HCT116 (cell line): ENCODE results near the gene DLX4. TPM values are rescaled to one million over a fixed set of nuclear protein-coding genes. Genes with fewer than 3 reads are reported as not detected.

Experiments used
- ATAC-seq: fragments of 200-7000 bp; cut with Tn5 transposase; 2 replicates; pipeline ENCODE4 v1.9.1; 2020; ENCODE audit warnings: mild to moderate bottlenecking, moderate library complexity
- BruUV-seq: library from RNA; stranded (reverse); fragments of 400-500 nt; replicated peaks from 2 replicates; lab custom pipeline; 2021; lab: Mats Ljungman, UMichigan
- CTCF ChIA-PET: fragments of 300-600 bp; sonication (Branson Sonifier 250); formaldehyde crosslinking; loops from one replicate; lab custom pipeline; 2021; ENCODE audit warnings: antibody characterized with exemption; lab: Charles Lee
- POLR2A ChIA-PET: fragments of 300-600, 350-600 bp; sonication (Branson Sonifier 250); formaldehyde crosslinking; loops from one replicate; lab custom pipeline; 2021; ENCODE audit warnings: antibody characterized with exemption; lab: Charles Lee
- RAD21 ChIA-PET, 2 experiments: fragments of 300-600 bp; sonication (Branson Sonifier 250); formaldehyde crosslinking; loops; one replicate each; lab custom pipeline; 2023; ENCODE audit warnings: low total read pairs in 2 of 2; ENCODE audit not compliant: uncharacterized antibody in 2 of 2, unreplicated experiment in 2 of 2, low non-redundant PET in 1 of 2; lab: Charles Lee
- DNase-seq: peaks from one replicate; pipeline ENCODE4 v3.0.0-alpha.2; 2010; ENCODE audit warnings: low read depth, low spot score
- H2AFZ ChIP-seq: fragments of 200-600 bp; shearing (Covaris generic), sonication (generic); 2 replicates; pipeline ENCODE4 v1.6.1; 2017; ENCODE audit warnings: low read depth, mixed run types, mixed read lengths, antibody characterized with exemption, low read length; ENCODE audit not compliant: poor library complexity, severe bottlenecking
- H3K27ac ChIP-seq: 2 replicates; pipeline ENCODE4 v1.5.1; 2012; ENCODE audit warnings: low read depth, low read length
- H3K27me3 ChIP-seq: fragments of 200-600 bp; sonication (generic); 2 replicates; pipeline ENCODE4 v1.6.1; 2016; ENCODE audit warnings: mixed run types, low read length, mixed read lengths; ENCODE audit not compliant: insufficient read depth
- H3K36me3 ChIP-seq, 2 experiments: fragments of 200-500 bp in 1 of 2; fragments of 200-600 bp in 1 of 2; sonication (Bioruptor generic) in 1 of 2; sonication (generic) in 1 of 2; 2 replicates each; pipeline versions ENCODE4 v1.5.1 to v1.6.1; 2014 to 2016; ENCODE audit warnings: low read length in 2 of 2, inconsistent platforms in 1 of 2, mixed read lengths in 1 of 2, mixed run types in 1 of 2; ENCODE audit not compliant: insufficient read depth in 2 of 2, control insufficient read depth in 1 of 2
- H3K4me1 ChIP-seq, 2 experiments: fragments of 200-600 bp in 1 of 2; sonication (generic) in 1 of 2; 2 replicates each; pipeline versions ENCODE4 v1.5.1 to v1.6.1; 2012 to 2017; ENCODE audit warnings: low read length in 2 of 2, inconsistent platforms in 1 of 2, mild to moderate bottlenecking in 1 of 2, mixed read lengths in 1 of 2, mixed run types in 1 of 2, moderate library complexity in 1 of 2; ENCODE audit not compliant: insufficient read depth in 2 of 2, control insufficient read depth in 1 of 2
- H3K4me2 ChIP-seq: fragments of 200-600 bp; sonication (generic); 2 replicates; pipeline ENCODE4 v1.6.1; 2017; ENCODE audit warnings: mixed run types, low read length, mixed read lengths
- H3K4me3 ChIP-seq, 2 experiments: fragments of 200-600 bp in 1 of 2; sonication (generic) in 1 of 2; replicated peaks in 1 of 2; 2 replicates each; pipeline ENCODE4 v1.5.1; 2011 to 2016; ENCODE audit warnings: low read length in 2 of 2, control low read depth in 1 of 2, low read depth in 1 of 2, mild to moderate bottlenecking in 1 of 2, mixed read lengths in 1 of 2, mixed run types in 1 of 2
- H3K79me2 ChIP-seq: fragments of 200-600 bp; sonication (generic); 2 replicates; pipeline ENCODE4 v1.6.1; 2017; ENCODE audit warnings: mild to moderate bottlenecking, mixed run types, low read length, moderate library complexity, mixed read lengths; ENCODE audit not compliant: insufficient read depth
- H3K9ac ChIP-seq: fragments of 200-600 bp; sonication (generic); 2 replicates; pipeline ENCODE4 v1.6.1; 2016; ENCODE audit warnings: low read length, mixed read lengths
- H3K9me2 ChIP-seq: fragments of 200-600 bp; sonication (generic), shearing (Covaris generic); 2 replicates; pipeline ENCODE4 v1.6.1; 2017; ENCODE audit warnings: mixed run types, mild to moderate bottlenecking, moderate library complexity; ENCODE audit not compliant: insufficient read depth
- H3K9me3 ChIP-seq, 2 experiments: fragments of 200-500 bp in 1 of 2; fragments of 200-600 bp in 1 of 2; sonication (Bioruptor generic) in 1 of 2; sonication (generic) in 1 of 2; 2 replicates each; pipeline ENCODE4 v1.6.1; 2014 to 2017; ENCODE audit warnings: low read length in 2 of 2, mixed read lengths in 2 of 2, inconsistent platforms in 1 of 2, low read depth in 1 of 2, mild to moderate bottlenecking in 1 of 2, mixed run types in 1 of 2, moderate library complexity in 1 of 2; ENCODE audit not compliant: control insufficient read depth in 1 of 2, insufficient read depth in 1 of 2
- H4K20me1 ChIP-seq: fragments of 200-600 bp; sonication (generic), shearing (Covaris generic); 2 replicates; pipeline ENCODE4 v1.6.1; 2017; ENCODE audit warnings: mixed run types, mild to moderate bottlenecking, moderate library complexity; ENCODE audit not compliant: insufficient read depth
- CEBPB ChIP-seq: IDR thresholded peaks from 2 replicates; pipeline ENCODE4 v1.6.1; 2012; ENCODE audit warnings: low read depth
- EZH2 ChIP-seq: fragments of 200-600 bp; sonication (generic); IDR thresholded peaks from 2 replicates; pipeline ENCODE4 v1.6.1; 2017; ENCODE audit warnings: antibody characterized with exemption, mixed run types
- EZH2phosphoT487 ChIP-seq: fragments of 200-600 bp; IDR thresholded peaks from 2 replicates; pipeline ENCODE4 v1.6.1; 2018; ENCODE audit warnings: antibody characterized with exemption, borderline replicate concordance
- FOSL1 ChIP-seq: IDR thresholded peaks from 2 replicates; pipeline ENCODE4 v1.6.1; 2012; ENCODE audit warnings: low read depth
- JUND ChIP-seq: IDR thresholded peaks from 2 replicates; pipeline ENCODE4 v1.6.1; 2012
- POLR2AphosphoS5 ChIP-seq: IDR thresholded peaks from 2 replicates; pipeline ENCODE4 v1.6.1; 2011; ENCODE audit warnings: mild to moderate bottlenecking, low read depth, low read length, moderate library complexity
- SRF ChIP-seq: IDR thresholded peaks from 2 replicates; pipeline ENCODE4 v1.6.1; 2012; ENCODE audit warnings: low read depth
- TCF7L2 ChIP-seq: IDR thresholded peaks from 2 replicates; pipeline ENCODE4 v1.7.0; 2011; ENCODE audit warnings: borderline replicate concordance, inconsistent platforms; ENCODE audit not compliant: insufficient read depth, insufficient read length; ENCODE audit errors: extremely low read depth
- YY1 ChIP-seq: IDR thresholded peaks from 2 replicates; pipeline ENCODE4 v1.6.1; 2011; ENCODE audit warnings: low read length, low read depth, moderate library complexity, mild to moderate bottlenecking; ENCODE audit not compliant: insufficient replicate concordance; ENCODE audit errors: extremely low read depth
- ZFX ChIP-seq: fragments of 450-650 bp; IDR thresholded peaks from 2 replicates; pipeline ENCODE4 v1.6.1; 2017
- ZNF274 ChIP-seq: fragments of 200-500 bp; sonication (Bioruptor generic); IDR thresholded peaks from 2 replicates; pipeline ENCODE4 v1.6.1; 2014; ENCODE audit warnings: mild to moderate bottlenecking, low read depth, low read length, inconsistent platforms
- intact Hi-C: fragments of 100-400 bp; cut with micrococcal nuclease; formaldehyde crosslinking; loops from 2 replicates; pipeline ENCODE4 v1.10.0; 2022
- total RNA-seq: library from RNA; stranded (reverse); gene quantifications from one replicate; pipeline ENCODE4 v1.2.1, GENCODE V29; 2021; ENCODE audit not compliant: unreplicated experiment

Gene DLX4
- total RNA-seq, 1 experiment from 2014 or later, result 14.0 TPM

DNA sequence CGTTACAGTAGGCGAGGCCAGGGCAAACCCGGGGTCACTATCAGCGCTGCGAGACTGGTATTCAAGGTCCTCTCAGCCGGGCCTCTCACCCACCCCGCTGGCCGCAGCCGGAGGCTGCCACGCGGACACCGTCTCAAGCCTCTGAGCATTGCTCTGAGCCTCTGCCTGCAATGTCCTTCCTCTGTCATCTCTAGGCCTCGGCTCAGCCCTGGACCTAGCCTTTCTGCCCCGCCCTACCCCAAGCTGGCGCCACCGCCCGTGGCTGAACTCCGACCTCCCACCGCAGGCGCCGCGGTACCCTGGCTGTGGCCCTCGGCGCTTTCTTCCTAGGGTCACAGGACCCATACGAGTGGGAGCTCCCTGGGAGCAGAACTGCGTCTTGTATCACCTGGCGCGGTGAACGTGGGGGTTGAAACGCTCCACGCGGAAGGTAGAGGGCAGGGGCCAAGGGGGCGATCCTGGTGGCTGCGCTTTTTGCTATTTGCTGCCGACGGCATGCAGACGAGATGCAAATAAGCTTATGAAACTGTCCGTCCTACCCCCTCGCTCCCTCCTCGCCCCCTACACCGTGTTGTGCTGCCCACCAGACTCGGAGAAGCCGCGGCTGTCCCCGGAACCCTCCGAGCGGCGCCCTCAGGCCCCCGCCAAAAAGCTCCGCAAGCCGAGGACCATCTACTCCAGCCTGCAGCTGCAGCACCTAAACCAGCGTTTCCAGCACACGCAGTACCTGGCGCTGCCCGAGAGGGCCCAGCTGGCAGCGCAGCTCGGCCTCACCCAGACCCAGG, 3.7 kb downstream of the DLX4 start:
- Histone ChIP-seq H3K27ac (no peak overlapping the region), H3K9me2 (no peaks in the 10 kb centered on the region), H2AFZ (no peak overlapping the region)
- no peak for TF ChIP-seq YY1
- TF ChIP-seq ZNF274, result no peak
- TF ChIP-seq CEBPB, result no peak
- no peak for TF ChIP-seq SRF
- TF ChIP-seq, all 23 proteins: peak for 0
- H4K20me1 ChIP-seq, result no peaks in the 10 kb centered on the region
- H3K9me3 ChIP-seq, result no peaks in the 10 kb centered on the region
- intact Hi-C loops, result no loop called here
- H3K36me3 ChIP-seq, result no peaks in the 10 kb centered on the region
- no peaks in the 10 kb centered on the region for H3K79me2 ChIP-seq
- ChIA-PET RAD21 (no interaction called here), CTCF (interaction anchor here (1.1 to 2.0 kb wide), 2 partner anchors 21 to 25 kb away, joined by 3 to 10 read pairs; no protein-coding TSS in a partner anchor), POLR2A (no interaction called here)
- H3K27me3 ChIP-seq, result peaks cover 1% of the 10 kb centered on the region; the same call in 1 of the 2 replicates
- H3K4me2 ChIP-seq, result no peak overlapping the region
- H3K9ac ChIP-seq, result no peak overlapping the region
- ATAC-seq (no peak), DNase-seq (no peak)
- peaks cover 14 to 36% of the 10 kb centered on the region in 2 experiments; a peak in 3 of 4 replicates for H3K4me1 ChIP-seq
- BruUV-seq, result no TSS peak
- no peak overlapping the region for H3K4me3 ChIP-seq

DNA sequence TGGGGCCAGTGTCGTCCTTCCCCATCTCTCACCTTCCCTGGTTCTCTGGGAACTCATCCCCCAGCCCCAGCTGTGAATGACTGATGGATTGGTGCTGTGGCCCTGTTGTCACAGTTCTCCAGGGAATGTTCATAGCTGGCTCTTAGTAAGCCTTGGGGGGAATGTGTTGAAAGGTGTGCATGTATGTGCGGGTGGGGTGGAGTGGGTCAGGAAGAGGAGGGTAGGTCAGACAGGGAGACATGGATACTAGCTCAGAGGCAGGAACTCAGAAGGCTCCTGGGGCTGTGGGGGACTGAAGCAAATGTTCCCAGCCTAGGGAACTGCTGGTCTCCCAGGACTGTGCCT, 4.3 kb downstream of the DLX4 start:
- ChIA-PET RAD21 (no interaction called here), POLR2A (no interaction called here), CTCF (interaction anchor here (1.1 to 2.0 kb wide), 2 partner anchors 21 to 25 kb away, joined by 3 to 10 read pairs; no protein-coding TSS in a partner anchor)
- Histone ChIP-seq H3K36me3 (no peaks in the 10 kb centered on the region), H3K9ac (no peak overlapping the region), H3K4me1 (peaks cover 9 to 36% of the 10 kb centered on the region in 2 experiments; a peak in 3 of 4 replicates), H4K20me1 (no peaks in the 10 kb centered on the region), H3K9me3 (no peaks in the 10 kb centered on the region), H3K27me3 (no peaks in the 10 kb centered on the region; the same call in 1 of the 2 replicates), H3K4me3 (no peak overlapping the region), H3K27ac (no peak overlapping the region), H3K4me2 (no peak overlapping the region), H2AFZ (no peak overlapping the region), H3K79me2 (no peaks in the 10 kb centered on the region), H3K9me2 (no peaks in the 10 kb centered on the region)
- intact Hi-C loops, result no loop called here
- no peak for TF ChIP-seq SRF
- no peak for TF ChIP-seq CEBPB
- no peak for TF ChIP-seq JUND
- no peak for TF ChIP-seq EZH2phosphoT487
- TF ChIP-seq ZFX, result no peak
- no peak for TF ChIP-seq POLR2AphosphoS5
- TF ChIP-seq FOSL1, result no peak
- TF ChIP-seq EZH2, result no peak
- TF ChIP-seq TCF7L2, result no peak
- BruUV-seq, result no TSS peak
- ATAC-seq, result no peak
- no peak for DNase-seq
